ENCODE data around the gene PDZRN4. TPM values are rescaled to one million over a fixed set of nuclear protein-coding genes. Genes with fewer than 3 reads are reported as not detected.
A peak's percentile ranks its signal among the peaks of the same experiment; 100 is the strongest.
"Not testable (repeated sequence)": the region's sequence is repeated elsewhere in the genome, so short reads cannot be mapped to it uniquely, and the experiment has no call there.

The PDZRN4 gene
- polyA plus RNA-seq, 3 donors, result 5.0 to 7.6 (median 7.2) TPM

DNA sequence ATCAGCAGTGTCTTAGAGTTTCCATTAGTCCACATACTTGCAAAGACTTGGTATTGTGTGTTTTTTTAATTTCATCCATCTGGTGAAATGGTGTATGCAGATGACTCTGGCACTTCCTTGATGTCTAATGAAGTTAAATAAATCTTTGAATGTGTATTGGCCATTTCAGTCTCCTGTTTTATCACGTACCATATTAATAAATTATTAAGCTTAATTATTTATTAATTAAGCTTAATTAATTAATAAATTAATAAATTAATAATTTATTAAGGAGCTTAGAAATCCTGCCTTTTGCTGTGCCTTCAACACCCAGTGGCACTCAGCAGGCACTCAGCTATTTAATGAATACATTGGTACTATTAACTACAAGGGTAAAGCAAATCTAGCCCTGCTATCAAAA lies 18.2 kb downstream of the PDZRN4 start:
- DNase-seq (ENCODE audit: extremely low read depth in 1 of 11, low read depth in 9 of 11, low spot score in 4 of 11), result no peak

DNA sequence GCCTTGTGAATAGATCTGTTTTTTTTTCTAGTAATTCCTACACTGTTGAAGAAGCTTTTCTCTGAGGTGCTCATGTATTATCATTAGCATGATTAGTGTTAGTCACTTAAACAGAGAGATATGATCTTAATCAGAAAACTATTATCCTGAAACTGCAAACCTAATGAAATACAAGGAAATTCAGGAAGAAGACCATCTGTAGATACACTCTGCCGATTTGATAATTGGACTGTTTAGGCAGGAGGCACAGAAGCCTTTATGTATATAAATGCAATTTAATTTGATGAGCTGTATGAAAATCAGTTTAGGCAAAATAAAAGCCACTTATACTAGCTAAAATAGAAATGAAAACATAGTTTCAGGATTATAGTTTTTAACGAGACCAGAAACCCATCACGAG lies 23.3 kb downstream of the PDZRN4 start:
- no peak for DNase-seq (ENCODE audit: extremely low read depth in 1 of 11, low read depth in 9 of 11, low spot score in 4 of 11)

DNA sequence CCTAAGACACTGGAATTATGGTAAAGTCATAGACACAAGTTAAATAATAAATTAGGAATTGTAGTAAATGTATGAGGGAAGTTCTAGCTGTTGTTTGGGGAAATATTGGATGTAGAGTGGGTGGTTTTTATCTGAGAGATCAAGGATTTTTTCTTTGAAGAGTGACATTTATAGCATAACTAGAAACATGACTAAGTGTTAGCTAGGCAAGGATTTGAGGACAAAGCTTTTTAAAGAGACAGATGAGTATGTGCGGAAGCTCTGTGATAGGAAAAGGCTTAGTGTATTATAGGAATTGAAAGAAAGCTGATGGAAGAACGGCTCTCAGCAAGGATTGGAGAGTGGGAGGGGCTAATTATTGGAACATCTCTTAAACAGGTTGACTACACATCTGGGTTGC lies 24.5 kb downstream of the PDZRN4 start:
- no peak for DNase-seq (ENCODE audit: extremely low read depth in 1 of 11, low read depth in 9 of 11, low spot score in 4 of 11)

DNA sequence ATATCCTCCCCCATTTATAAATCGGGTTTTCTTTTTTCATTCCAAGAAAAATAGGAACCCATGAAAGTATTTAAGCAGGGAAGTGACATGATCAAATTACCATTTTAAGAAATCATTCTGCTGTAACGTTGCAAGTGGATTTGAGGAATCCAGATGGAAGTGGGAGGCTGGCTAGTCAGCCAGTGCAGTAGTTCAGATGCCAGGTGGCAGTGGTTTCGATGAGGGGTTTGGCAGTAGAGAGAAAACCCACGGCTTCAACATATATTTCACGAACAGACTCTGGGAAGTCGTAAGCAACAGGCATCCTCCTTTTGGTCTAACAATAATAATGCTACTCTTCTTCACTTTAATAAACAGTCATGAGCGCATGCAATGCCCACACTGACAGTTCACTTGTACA lies 25.0 kb downstream of the PDZRN4 start:
- DNase-seq (ENCODE audit: extremely low read depth in 1 of 11, low read depth in 9 of 11, low spot score in 4 of 11), result no peak

DNA sequence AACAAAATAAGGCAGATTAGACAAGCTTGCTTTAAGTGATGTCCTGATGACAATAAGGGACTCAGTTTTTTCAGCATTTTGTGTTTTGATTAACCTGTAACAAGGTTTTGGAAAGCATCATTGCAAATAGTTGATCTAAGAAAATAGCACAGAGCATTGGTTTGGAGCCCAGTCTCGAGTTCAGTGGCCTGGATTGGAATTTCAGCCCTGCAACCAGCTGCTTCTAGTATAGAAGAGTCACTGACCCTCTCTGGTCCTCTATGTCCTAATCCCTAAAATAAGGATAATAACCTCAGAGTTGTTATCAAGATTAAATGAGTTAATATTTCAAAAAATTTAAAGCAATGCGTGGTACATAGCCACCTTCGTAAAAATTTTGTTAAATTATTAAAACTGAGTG lies 25.5 kb downstream of the PDZRN4 start:
- DNase-seq (ENCODE audit: extremely low read depth in 1 of 11, low read depth in 9 of 11, low spot score in 4 of 11), result no peak

DNA sequence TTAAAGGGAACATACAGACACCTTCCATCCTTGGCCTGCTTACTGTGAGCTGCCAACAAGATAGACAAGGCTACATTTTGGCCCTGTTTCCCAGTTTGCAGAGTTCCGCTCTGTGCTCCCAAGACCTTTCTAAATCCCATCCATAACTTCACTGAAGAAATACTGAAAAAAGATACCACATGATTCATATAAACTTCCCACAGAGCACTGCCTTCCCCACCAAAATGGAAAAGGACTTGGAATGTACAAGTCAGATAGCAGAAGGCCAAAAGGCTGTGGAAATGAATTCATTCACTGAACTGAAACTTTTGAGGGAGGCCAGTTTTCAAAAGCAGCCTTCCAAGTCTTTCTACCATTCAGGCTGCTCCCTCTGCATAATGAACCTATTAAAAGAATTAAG lies 29.6 kb downstream of the PDZRN4 start:
- DNase-seq (ENCODE audit: extremely low read depth in 1 of 11, low read depth in 9 of 11, low spot score in 4 of 11), result no peak

DNA sequence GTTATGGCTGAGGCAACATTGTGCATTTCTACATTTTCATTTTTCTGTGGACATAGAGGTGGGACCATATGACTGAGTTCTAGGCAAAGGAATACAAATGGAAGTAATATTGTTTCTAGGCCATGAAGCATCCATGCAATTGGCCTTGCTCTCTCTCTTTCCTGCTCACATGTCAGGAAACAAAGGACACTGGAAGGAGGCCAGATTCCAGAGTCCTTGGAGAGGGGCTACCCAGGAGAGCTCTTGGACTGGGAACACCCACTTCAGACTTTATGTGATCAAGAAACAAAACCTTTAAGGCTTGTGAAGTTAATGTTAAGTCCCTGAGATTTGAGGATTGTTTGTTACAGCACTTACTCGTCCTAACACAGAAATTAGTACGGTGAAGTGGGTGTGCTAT lies 32.8 kb downstream of the PDZRN4 start:
- DNase-seq (ENCODE audit: extremely low read depth in 1 of 11, low read depth in 9 of 11, low spot score in 4 of 11), result no peak

DNA sequence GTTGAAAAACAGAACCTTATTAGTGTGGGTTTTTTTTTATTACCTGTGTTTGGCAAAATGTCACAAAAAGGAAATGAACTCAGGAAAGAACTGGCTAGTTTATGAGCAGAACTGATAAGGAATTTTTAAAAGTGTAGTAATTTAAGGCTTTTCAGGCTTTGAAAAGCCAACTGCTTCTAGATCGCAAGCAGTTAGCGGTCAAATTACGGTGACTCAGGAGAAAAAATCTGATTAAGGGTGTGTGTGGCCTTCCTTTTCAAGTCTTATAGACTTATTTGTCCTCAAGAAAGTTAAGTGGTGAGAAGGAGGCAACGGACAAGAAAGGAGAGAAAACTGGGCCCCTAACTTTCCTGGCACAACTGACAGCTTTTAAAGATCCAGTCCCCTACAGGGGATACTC lies 33.4 kb downstream of the PDZRN4 start:
- no peak for DNase-seq (ENCODE audit: extremely low read depth in 1 of 11, low read depth in 9 of 11, low spot score in 4 of 11)

DNA sequence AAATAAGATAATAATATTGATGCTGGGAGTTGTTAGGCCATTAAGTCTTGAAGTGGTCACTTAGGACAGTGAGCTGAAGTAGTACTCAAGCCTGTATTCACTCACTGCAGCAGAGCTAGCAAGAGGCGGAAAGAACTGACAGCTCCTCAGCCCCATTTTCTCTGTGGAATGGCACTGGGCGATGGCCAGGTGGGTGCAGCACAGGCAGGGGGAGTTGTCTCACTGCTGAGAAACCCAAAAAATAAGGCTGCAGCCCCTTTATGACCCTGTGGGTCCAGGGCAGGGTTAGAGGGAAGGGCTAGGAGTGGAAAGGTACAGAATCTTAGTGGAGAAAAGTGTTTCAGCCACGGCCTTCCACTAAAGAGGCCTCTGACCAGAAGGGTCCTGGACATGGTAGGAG lies 35.5 kb downstream of the PDZRN4 start:
- no peak for DNase-seq (ENCODE audit: extremely low read depth in 1 of 11, low read depth in 9 of 11, low spot score in 4 of 11)

DNA sequence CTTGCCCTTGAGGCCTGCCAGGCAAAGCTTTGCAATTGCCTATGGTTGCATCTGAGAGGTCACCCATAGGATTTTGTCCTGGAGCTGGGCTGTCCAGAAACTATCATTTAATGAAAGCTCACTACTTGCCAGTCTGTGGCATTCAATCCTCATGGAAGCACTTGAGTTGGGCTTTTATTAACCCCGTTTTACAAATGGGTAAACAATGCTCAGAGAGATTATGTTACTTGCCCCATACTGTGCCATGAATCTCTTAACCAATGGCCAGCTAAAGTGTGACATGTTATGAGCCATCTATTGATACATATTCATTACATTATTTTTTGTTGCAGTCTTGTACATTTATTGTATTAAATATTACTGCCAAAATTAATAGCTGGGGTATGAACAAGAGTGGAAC lies 35.9 kb downstream of the PDZRN4 start:
- no peak for DNase-seq (ENCODE audit: extremely low read depth in 1 of 11, low read depth in 9 of 11, low spot score in 4 of 11)

DNA sequence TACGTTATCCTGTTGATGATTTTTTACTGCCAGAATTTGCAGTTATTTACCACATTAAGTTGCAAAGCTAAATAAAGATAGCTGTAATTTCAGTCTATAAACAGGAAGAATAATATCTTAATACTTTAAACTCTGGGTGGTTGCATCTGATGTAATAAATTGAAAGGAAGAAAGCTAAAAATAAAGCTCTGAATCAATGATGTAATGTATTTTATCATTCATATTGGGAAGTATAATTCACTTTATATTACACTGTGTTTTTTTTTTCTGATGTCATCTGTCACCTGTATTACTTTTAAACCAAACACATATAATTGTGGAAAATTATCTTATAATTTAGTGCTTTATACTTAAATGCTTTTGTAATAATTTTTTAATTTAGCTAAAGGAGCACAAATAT lies 37.1 kb downstream of the PDZRN4 start:
- DNase-seq (ENCODE audit: extremely low read depth in 1 of 11, low read depth in 9 of 11, low spot score in 4 of 11), result no peak

DNA sequence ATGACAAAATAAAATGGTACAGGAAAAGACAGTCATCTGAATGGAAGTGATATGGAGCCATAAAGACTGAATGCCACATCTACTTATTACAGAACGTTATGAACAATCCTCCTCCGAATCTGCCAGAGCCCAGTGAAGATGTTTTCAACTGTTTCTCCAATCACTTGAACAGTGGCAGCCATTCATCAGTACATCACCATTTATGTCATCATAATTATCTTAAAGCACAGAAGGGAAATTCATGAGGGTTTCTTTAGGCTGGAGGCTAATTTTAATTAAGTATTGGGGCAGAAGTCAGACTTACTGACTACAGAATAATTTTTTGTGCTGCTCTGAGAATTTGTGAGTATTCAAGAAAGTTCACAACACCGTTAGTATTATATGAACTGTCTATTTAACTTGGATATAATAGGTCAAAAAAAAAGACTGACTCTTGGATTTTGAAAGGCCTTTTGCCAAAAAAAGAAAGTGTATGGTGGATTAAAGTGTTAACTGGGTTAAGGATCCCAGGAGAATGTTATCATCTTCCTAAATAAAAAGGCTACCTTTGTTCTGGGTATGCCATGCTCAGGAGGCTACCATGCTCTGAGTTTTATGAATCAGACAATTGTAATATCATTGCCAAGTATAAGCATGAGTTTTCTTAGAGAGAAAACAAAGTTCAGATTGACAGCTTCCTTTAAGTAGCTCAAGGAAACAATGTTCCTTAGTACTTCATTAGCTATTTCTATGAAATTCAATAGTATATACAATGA lies 40.1 kb downstream of the PDZRN4 start:
- DNase-seq (ENCODE audit: extremely low read depth in 1 of 11, low read depth in 9 of 11, low spot score in 4 of 11), result no peak

DNA sequence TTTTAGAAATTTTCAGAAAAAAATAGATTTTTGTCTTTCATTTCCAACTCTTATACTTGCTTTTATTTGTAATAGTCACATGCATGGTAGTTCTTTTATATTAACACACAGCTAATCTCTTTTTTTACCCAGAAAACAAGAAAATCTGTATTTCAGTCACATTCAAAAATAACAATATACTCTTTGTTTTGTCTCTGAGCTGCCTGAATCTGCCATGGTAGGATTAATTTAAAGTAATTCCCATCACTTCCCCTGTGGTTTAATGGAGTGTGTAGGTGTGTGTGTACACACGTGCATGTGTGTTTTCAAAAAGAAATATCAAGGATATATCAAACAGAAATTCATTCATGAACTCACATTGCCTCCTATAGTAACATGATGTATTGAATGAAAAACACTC lies 42.6 kb downstream of the PDZRN4 start:
- DNase-seq (ENCODE audit: extremely low read depth in 1 of 11, low read depth in 9 of 11, low spot score in 4 of 11), result no peak

DNA sequence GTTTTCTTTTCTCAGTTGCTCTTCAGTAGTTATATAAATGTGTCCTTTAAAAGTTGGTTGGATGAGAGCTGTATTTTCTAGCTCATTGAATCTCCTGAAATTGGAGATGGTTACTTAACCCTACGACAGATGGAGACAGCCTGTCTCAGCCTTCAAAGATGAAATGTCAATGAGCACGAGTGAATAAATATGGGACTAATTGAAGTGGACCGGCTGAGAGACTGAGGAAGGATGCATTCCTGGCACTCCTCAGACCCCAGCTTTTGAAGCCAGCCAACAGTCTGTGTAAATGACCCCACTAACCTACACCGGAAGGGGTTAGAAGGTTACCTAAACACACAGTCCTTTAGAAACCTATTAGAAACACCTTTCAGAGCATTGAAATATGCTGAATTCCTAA lies 46.6 kb downstream of the PDZRN4 start:
- DNase-seq (ENCODE audit: extremely low read depth in 1 of 11, low read depth in 9 of 11, low spot score in 4 of 11), result peak in 5 of 11 donors; percentile 10 to 45 (median 36)

DNA sequence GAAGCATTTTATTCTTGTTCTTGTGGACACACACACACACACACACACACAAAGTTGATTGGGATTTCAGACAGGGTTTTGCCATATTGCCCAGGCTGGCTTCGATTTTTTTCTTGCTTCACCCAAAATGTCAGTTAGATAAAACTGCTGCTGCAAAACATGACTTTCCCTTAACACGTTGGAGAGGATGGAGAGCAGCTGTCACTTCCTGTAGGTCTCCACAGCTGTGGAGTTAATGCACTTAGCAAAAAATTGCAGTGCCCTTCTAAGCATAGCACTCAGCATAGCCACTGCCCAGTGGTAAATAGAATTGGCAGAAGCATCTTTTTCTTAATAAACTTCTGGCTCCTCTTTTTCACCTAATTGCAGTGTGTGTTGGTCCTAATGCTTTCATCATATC lies 54.5 kb downstream of the PDZRN4 start:
- peak in 2 of 11 donors; percentile 9 to 39 for DNase-seq (ENCODE audit: extremely low read depth in 1 of 11, low read depth in 9 of 11, low spot score in 4 of 11)

DNA sequence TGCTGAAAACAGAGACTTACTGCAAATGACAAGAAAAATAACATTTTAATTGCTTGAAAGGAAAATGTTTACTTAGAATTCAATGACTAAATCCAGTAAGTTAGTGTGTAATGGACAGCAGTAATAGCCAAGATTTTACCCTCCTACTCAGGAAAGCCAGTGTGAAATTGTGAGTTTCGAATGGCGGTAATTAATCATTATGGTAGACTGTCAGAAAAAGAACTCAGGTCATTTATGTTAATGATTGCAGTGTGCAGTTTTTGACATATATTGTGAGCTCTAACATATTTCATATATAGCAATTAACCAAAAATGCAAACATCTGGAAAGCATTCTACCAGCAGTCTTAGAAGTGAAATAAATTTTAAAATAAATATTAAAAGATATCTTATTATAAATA lies 60.3 kb downstream of the PDZRN4 start:
- peak in 5 of 11 donors; percentile 3 to 46 (median 33) for DNase-seq (ENCODE audit: extremely low read depth in 1 of 11, low read depth in 9 of 11, low spot score in 4 of 11)

DNA sequence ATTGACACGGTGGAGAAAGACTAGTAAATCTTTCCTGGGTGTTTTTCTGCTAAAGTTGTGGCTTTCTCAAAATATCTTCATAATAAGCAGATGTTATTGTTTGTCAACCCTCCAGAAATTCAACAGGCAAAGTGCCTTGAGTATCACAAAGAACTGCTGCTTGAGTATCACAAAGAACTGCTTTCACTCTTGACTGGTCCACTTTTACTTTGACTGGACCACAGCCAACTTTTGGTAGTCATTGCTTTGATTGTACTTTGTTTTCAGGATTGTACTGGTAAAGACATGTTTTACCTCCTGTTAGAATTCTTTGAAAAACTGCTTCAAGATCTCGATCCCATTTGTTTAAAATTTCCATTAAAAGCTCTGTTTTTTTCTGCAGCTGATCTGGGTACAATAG lies 62.6 kb downstream of the PDZRN4 start:
- DNase-seq (ENCODE audit: extremely low read depth in 1 of 11, low read depth in 9 of 11, low spot score in 4 of 11), result no peak

DNA sequence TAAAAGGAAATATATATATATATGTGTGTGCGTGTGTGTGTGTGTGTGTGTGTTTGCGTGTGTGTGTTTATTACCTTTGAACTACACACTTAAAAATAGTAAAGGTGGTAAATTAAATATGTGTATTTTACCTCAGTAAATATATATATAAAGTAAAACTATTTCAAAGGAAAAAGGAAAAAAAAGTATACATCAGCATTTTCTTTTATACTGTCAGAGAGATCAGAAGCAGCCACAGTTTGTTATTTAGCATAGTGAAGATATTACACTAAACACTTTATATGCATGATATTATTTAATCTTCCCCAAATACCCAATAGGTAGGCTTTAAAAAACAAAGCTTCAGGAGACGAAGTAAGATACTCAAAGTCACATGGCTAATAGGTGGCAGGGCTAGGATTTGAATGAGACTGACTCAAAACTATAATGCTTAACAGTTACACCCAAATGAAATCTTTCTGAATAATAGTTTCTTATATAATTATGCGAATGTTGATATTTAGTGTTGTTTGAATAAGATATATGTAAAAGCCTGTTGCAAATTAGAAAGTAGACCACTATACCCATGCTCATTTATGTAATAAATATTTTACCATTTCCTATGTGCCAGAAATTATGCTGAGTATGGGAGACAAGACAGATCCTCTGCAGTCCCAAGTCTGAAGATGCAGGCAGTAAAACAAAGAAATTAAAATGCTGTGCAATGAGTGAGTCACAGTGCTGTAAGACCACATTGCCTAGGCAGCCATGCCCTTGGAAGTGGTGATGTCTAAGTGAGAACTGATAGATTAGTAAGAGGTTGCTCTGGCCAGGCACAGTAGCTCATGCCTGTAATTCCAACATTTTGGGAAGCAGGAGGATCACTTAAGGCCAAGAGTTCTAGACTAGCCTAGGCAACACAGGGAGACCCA lies 66.1 kb downstream of the PDZRN4 start:
- DNase-seq (ENCODE audit: extremely low read depth in 1 of 11, low read depth in 9 of 11, low spot score in 4 of 11), result no peak

DNA sequence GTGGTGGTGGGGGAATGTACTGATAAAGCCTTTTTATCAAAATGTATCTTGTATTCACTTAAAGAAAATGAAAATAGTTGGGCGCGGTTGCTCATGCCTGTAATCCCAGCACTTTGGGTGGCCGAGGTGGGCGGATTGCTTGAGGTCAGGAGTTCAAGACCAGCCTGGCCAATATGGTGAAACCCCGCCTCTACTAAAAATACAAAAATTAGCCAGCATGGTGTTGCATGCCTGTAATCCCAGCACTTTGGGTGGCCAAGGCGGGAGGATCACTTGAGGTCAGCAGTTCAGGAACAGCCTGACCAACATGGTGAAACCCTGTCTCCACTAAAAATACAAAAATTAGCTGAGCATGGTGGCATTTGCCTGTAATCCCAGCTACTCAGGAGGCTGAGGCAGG lies 75.1 kb downstream of the PDZRN4 start:
- not testable (repeated sequence) for DNase-seq (ENCODE audit: extremely low read depth in 1 of 11, low read depth in 9 of 11, low spot score in 4 of 11)

DNA sequence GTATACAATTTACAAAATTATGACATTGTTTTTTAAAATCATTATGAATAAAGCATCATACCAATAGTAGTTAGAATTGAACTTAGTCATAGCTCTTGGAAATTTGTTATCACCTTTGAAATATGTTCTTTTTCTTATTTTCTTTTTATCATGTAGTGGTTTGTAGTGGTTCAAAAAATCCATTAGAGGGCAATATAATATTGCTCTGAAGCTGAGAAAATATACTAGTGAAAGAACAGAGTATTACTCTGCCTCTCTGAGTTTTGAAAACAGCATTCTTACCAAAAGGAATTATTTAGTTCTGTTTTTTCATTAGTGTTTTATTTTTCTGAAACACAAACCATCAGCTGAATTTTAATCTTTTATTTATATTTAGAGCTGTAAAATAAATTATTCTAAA lies 76.2 kb downstream of the PDZRN4 start:
- DNase-seq (ENCODE audit: extremely low read depth in 1 of 11, low read depth in 9 of 11, low spot score in 4 of 11), result no peak

Data from renal cortex interstitium (tissue), 11 donors.